HCT116 (cell line): ENCODE data around the gene RUNDC3A. TPM values are rescaled to one million over a fixed set of nuclear protein-coding genes. Genes with fewer than 3 reads are reported as not detected.

Experiments
- ATAC-seq: fragments of 200-7000 bp; cut with Tn5 transposase; 2 replicates; pipeline ENCODE4 v1.9.1; 2020; ENCODE audit warnings: mild to moderate bottlenecking, moderate library complexity
- BruUV-seq: library from RNA; stranded (reverse); fragments of 400-500 nt; replicated peaks from 2 replicates; lab custom pipeline; 2021; lab: Mats Ljungman, UMichigan
- CTCF ChIA-PET: fragments of 300-600 bp; sonication (Branson Sonifier 250); formaldehyde crosslinking; loops from one replicate; lab custom pipeline; 2021; ENCODE audit warnings: antibody characterized with exemption; lab: Charles Lee
- POLR2A ChIA-PET: fragments of 300-600, 350-600 bp; sonication (Branson Sonifier 250); formaldehyde crosslinking; loops from one replicate; lab custom pipeline; 2021; ENCODE audit warnings: antibody characterized with exemption; lab: Charles Lee
- RAD21 ChIA-PET, 2 experiments: fragments of 300-600 bp; sonication (Branson Sonifier 250); formaldehyde crosslinking; loops; one replicate each; lab custom pipeline; 2023; ENCODE audit warnings: low total read pairs in 2 of 2; ENCODE audit not compliant: uncharacterized antibody in 2 of 2, unreplicated experiment in 2 of 2, low non-redundant PET in 1 of 2; lab: Charles Lee
- DNase-seq: peaks from one replicate; pipeline ENCODE4 v3.0.0-alpha.2; 2010; ENCODE audit warnings: low read depth, low spot score
- H2AFZ ChIP-seq: fragments of 200-600 bp; shearing (Covaris generic), sonication (generic); 2 replicates; pipeline ENCODE4 v1.6.1; 2017; ENCODE audit warnings: low read depth, mixed run types, mixed read lengths, antibody characterized with exemption, low read length; ENCODE audit not compliant: poor library complexity, severe bottlenecking
- H3K27ac ChIP-seq: 2 replicates; pipeline ENCODE4 v1.5.1; 2012; ENCODE audit warnings: low read depth, low read length
- H3K27me3 ChIP-seq: fragments of 200-600 bp; sonication (generic); 2 replicates; pipeline ENCODE4 v1.6.1; 2016; ENCODE audit warnings: mixed run types, low read length, mixed read lengths; ENCODE audit not compliant: insufficient read depth
- H3K36me3 ChIP-seq, 2 experiments: fragments of 200-500 bp in 1 of 2; fragments of 200-600 bp in 1 of 2; sonication (Bioruptor generic) in 1 of 2; sonication (generic) in 1 of 2; 2 replicates each; pipeline versions ENCODE4 v1.5.1 to v1.6.1; 2014 to 2016; ENCODE audit warnings: low read length in 2 of 2, inconsistent platforms in 1 of 2, mixed read lengths in 1 of 2, mixed run types in 1 of 2; ENCODE audit not compliant: insufficient read depth in 2 of 2, control insufficient read depth in 1 of 2
- H3K4me1 ChIP-seq, 2 experiments: fragments of 200-600 bp in 1 of 2; sonication (generic) in 1 of 2; 2 replicates each; pipeline versions ENCODE4 v1.5.1 to v1.6.1; 2012 to 2017; ENCODE audit warnings: low read length in 2 of 2, inconsistent platforms in 1 of 2, mild to moderate bottlenecking in 1 of 2, mixed read lengths in 1 of 2, mixed run types in 1 of 2, moderate library complexity in 1 of 2; ENCODE audit not compliant: insufficient read depth in 2 of 2, control insufficient read depth in 1 of 2
- H3K4me2 ChIP-seq: fragments of 200-600 bp; sonication (generic); 2 replicates; pipeline ENCODE4 v1.6.1; 2017; ENCODE audit warnings: mixed run types, low read length, mixed read lengths
- H3K4me3 ChIP-seq, 2 experiments: fragments of 200-600 bp in 1 of 2; sonication (generic) in 1 of 2; replicated peaks in 1 of 2; 2 replicates each; pipeline ENCODE4 v1.5.1; 2011 to 2016; ENCODE audit warnings: low read length in 2 of 2, control low read depth in 1 of 2, low read depth in 1 of 2, mild to moderate bottlenecking in 1 of 2, mixed read lengths in 1 of 2, mixed run types in 1 of 2
- H3K79me2 ChIP-seq: fragments of 200-600 bp; sonication (generic); 2 replicates; pipeline ENCODE4 v1.6.1; 2017; ENCODE audit warnings: mild to moderate bottlenecking, mixed run types, low read length, moderate library complexity, mixed read lengths; ENCODE audit not compliant: insufficient read depth
- H3K9ac ChIP-seq: fragments of 200-600 bp; sonication (generic); 2 replicates; pipeline ENCODE4 v1.6.1; 2016; ENCODE audit warnings: low read length, mixed read lengths
- H3K9me2 ChIP-seq: fragments of 200-600 bp; sonication (generic), shearing (Covaris generic); 2 replicates; pipeline ENCODE4 v1.6.1; 2017; ENCODE audit warnings: mixed run types, mild to moderate bottlenecking, moderate library complexity; ENCODE audit not compliant: insufficient read depth
- H3K9me3 ChIP-seq, 2 experiments: fragments of 200-500 bp in 1 of 2; fragments of 200-600 bp in 1 of 2; sonication (Bioruptor generic) in 1 of 2; sonication (generic) in 1 of 2; 2 replicates each; pipeline ENCODE4 v1.6.1; 2014 to 2017; ENCODE audit warnings: low read length in 2 of 2, mixed read lengths in 2 of 2, inconsistent platforms in 1 of 2, low read depth in 1 of 2, mild to moderate bottlenecking in 1 of 2, mixed run types in 1 of 2, moderate library complexity in 1 of 2; ENCODE audit not compliant: control insufficient read depth in 1 of 2, insufficient read depth in 1 of 2
- H4K20me1 ChIP-seq: fragments of 200-600 bp; sonication (generic), shearing (Covaris generic); 2 replicates; pipeline ENCODE4 v1.6.1; 2017; ENCODE audit warnings: mixed run types, mild to moderate bottlenecking, moderate library complexity; ENCODE audit not compliant: insufficient read depth
- ATF3 ChIP-seq: IDR thresholded peaks from 2 replicates; pipeline ENCODE4 v1.6.1; 2012
- CBX3 ChIP-seq: IDR thresholded peaks from 2 replicates; pipeline ENCODE4 v1.6.1; 2012; ENCODE audit warnings: low read depth
- CEBPB ChIP-seq: IDR thresholded peaks from 2 replicates; pipeline ENCODE4 v1.6.1; 2012; ENCODE audit warnings: low read depth
- CTCF ChIP-seq, 3 experiments: fragments of 200-600 bp in 1 of 3; sonication (generic) in 1 of 3; IDR thresholded peaks in 2 of 3; conservative IDR thresholded peaks in 1 of 3; 2 replicates each; pipeline ENCODE4 v1.5.1; 2012 to 2017; ENCODE audit warnings: low read depth in 2 of 3, low read length in 2 of 3, antibody characterized with exemption in 1 of 3, borderline replicate concordance in 1 of 3, control low read depth in 1 of 3, mild to moderate bottlenecking in 1 of 3, mixed read lengths in 1 of 3, mixed run types in 1 of 3, moderate library complexity in 1 of 3; ENCODE audit not compliant: insufficient read depth in 1 of 3
- ELF1 ChIP-seq: IDR thresholded peaks from 2 replicates; pipeline ENCODE4 v1.6.1; 2012; ENCODE audit warnings: low read depth, borderline replicate concordance
- EZH2 ChIP-seq: fragments of 200-600 bp; sonication (generic); IDR thresholded peaks from 2 replicates; pipeline ENCODE4 v1.6.1; 2017; ENCODE audit warnings: antibody characterized with exemption, mixed run types
- EZH2phosphoT487 ChIP-seq: fragments of 200-600 bp; IDR thresholded peaks from 2 replicates; pipeline ENCODE4 v1.6.1; 2018; ENCODE audit warnings: antibody characterized with exemption, borderline replicate concordance
- FOSL1 ChIP-seq: IDR thresholded peaks from 2 replicates; pipeline ENCODE4 v1.6.1; 2012; ENCODE audit warnings: low read depth
- JUND ChIP-seq: IDR thresholded peaks from 2 replicates; pipeline ENCODE4 v1.6.1; 2012
- POLR2A ChIP-seq: IDR thresholded peaks from 2 replicates; pipeline ENCODE4 v1.7.0; 2011; ENCODE audit warnings: borderline replicate concordance; ENCODE audit not compliant: insufficient read depth, insufficient read length; ENCODE audit errors: extremely low read depth
- POLR2AphosphoS5 ChIP-seq: IDR thresholded peaks from 2 replicates; pipeline ENCODE4 v1.6.1; 2011; ENCODE audit warnings: mild to moderate bottlenecking, low read depth, low read length, moderate library complexity
- RAD21 ChIP-seq: IDR thresholded peaks from 2 replicates; pipeline ENCODE4 v1.6.1; 2012; ENCODE audit warnings: low read depth, mild to moderate bottlenecking
- SIN3A ChIP-seq: IDR thresholded peaks from 2 replicates; pipeline ENCODE4 v1.6.1; 2012; ENCODE audit warnings: low read depth
- SRF ChIP-seq: IDR thresholded peaks from 2 replicates; pipeline ENCODE4 v1.6.1; 2012; ENCODE audit warnings: low read depth
- TCF7L2 ChIP-seq: IDR thresholded peaks from 2 replicates; pipeline ENCODE4 v1.7.0; 2011; ENCODE audit warnings: borderline replicate concordance, inconsistent platforms; ENCODE audit not compliant: insufficient read depth, insufficient read length; ENCODE audit errors: extremely low read depth
- YY1 ChIP-seq: IDR thresholded peaks from 2 replicates; pipeline ENCODE4 v1.6.1; 2011; ENCODE audit warnings: low read length, low read depth, moderate library complexity, mild to moderate bottlenecking; ENCODE audit not compliant: insufficient replicate concordance; ENCODE audit errors: extremely low read depth
- ZBTB33 ChIP-seq: IDR thresholded peaks from 2 replicates; pipeline ENCODE4 v1.6.1; 2011; ENCODE audit warnings: mild to moderate bottlenecking, low read length, moderate library complexity; ENCODE audit not compliant: insufficient replicate concordance; ENCODE audit errors: extremely low read depth
- ZFX ChIP-seq: fragments of 450-650 bp; IDR thresholded peaks from 2 replicates; pipeline ENCODE4 v1.6.1; 2017
- ZNF274 ChIP-seq: fragments of 200-500 bp; sonication (Bioruptor generic); IDR thresholded peaks from 2 replicates; pipeline ENCODE4 v1.6.1; 2014; ENCODE audit warnings: mild to moderate bottlenecking, low read depth, low read length, inconsistent platforms
- intact Hi-C: fragments of 100-400 bp; cut with micrococcal nuclease; formaldehyde crosslinking; loops from 2 replicates; pipeline ENCODE4 v1.10.0; 2022
- total RNA-seq: library from RNA; stranded (reverse); gene quantifications from one replicate; pipeline ENCODE4 v1.2.1, GENCODE V29; 2021; ENCODE audit not compliant: unreplicated experiment

RUNDC3A gene
- total RNA-seq, 1 experiment from 2014 or later: 0.61 TPM

GRCh38 chr17:44351464-44351863, 43.1 kb downstream of the RUNDC3A start:
- no peak overlapping the region for H3K4me2 ChIP-seq
- TF ChIP-seq TCF7L2: no peak
- TF ChIP-seq POLR2AphosphoS5: no peak
- TF ChIP-seq JUND: no peak
- TF ChIP-seq SRF: no peak
- TF ChIP-seq ZBTB33: no peak
- TF ChIP-seq SIN3A: no peak
- TF ChIP-seq CEBPB: no peak
- no peak for TF ChIP-seq ZNF274
- TF ChIP-seq ELF1: no peak
- no peak for TF ChIP-seq EZH2phosphoT487
- no peak for TF ChIP-seq RAD21
- no peak for TF ChIP-seq CBX3
- no peak for TF ChIP-seq EZH2
- TF ChIP-seq CTCF (IDR thresholded peaks at IDR 0.05 in 2 of 3, conservative IDR thresholded peaks at IDR 0.05 in 1 of 3; ENCODE audit: borderline replicate concordance in 1 of 3, insufficient read depth in 1 of 3, low read depth in 2 of 3, low read length in 2 of 3): no peak
- no peak for TF ChIP-seq ZFX
- no peak for TF ChIP-seq ATF3
- TF ChIP-seq YY1: no peak
- TF ChIP-seq FOSL1: no peak
- no peak for TF ChIP-seq POLR2A
- H3K9ac ChIP-seq: no peak overlapping the region
- no peaks in the 10 kb centered on the region for H3K27me3 ChIP-seq
- H4K20me1 ChIP-seq: no peaks in the 10 kb centered on the region
- no peak overlapping the region for H2AFZ ChIP-seq
- H3K36me3 ChIP-seq: peaks cover 0 to 4% of the 10 kb centered on the region in 2 experiments; a peak in 1 of 4 replicates
- RAD21 ChIA-PET: no interaction called here
- no peaks in the 10 kb centered on the region for H3K9me2 ChIP-seq
- intact Hi-C loops: no loop called here
- no TSS peak for BruUV-seq
- H3K27ac ChIP-seq: no peak overlapping the region
- POLR2A ChIA-PET: no interaction called here
- CTCF ChIA-PET: interaction anchor here (1.1 to 1.9 kb wide), 3 partner anchors 9 to 183 kb away, joined by 3 to 9 read pairs (median 3); no protein-coding TSS in a partner anchor
- ATAC-seq: no peak
- no peaks in the 10 kb centered on the region for H3K9me3 ChIP-seq
- no peak for DNase-seq
- H3K79me2 ChIP-seq: no peaks in the 10 kb centered on the region
- H3K4me3 ChIP-seq: no peak overlapping the region
- H3K4me1 ChIP-seq: peaks cover 0 to under 1% of the 10 kb centered on the region in 2 experiments; a peak in 2 of 4 replicates
